Ishikawa (cell line): ENCODE measurements around the gene KLHL3.

Source experiments
- CEBPB ChIP-seq: IDR thresholded peaks from 2 replicates; pipeline ENCODE4 v1.6.1; 2012
- CREB1 ChIP-seq: IDR thresholded peaks from 2 replicates; pipeline ENCODE4 v1.6.1; 2012; ENCODE audit warnings: low read depth
- EGR1 ChIP-seq: IDR thresholded peaks from 2 replicates; pipeline ENCODE4 v1.6.1; 2012
- EP300 ChIP-seq: IDR thresholded peaks from 2 replicates; pipeline ENCODE4 v1.6.1; 2012; ENCODE audit warnings: borderline replicate concordance
- FOXM1 ChIP-seq: IDR thresholded peaks from 2 replicates; pipeline ENCODE4 v1.6.1; 2012; ENCODE audit warnings: low read depth, borderline replicate concordance
- MAX ChIP-seq: IDR thresholded peaks from 2 replicates; pipeline ENCODE4 v1.6.1; 2012
- NFIC ChIP-seq: IDR thresholded peaks from 2 replicates; pipeline ENCODE4 v1.6.1; 2012
- RAD21 ChIP-seq: IDR thresholded peaks from 2 replicates; pipeline ENCODE4 v1.6.1; 2012; ENCODE audit warnings: low read depth
- REST ChIP-seq: IDR thresholded peaks from 2 replicates; pipeline ENCODE4 v1.6.1; 2012; ENCODE audit warnings: low read depth, mild to moderate bottlenecking
- TAF1 ChIP-seq: IDR thresholded peaks from 2 replicates; pipeline ENCODE4 v1.6.1; 2012; ENCODE audit warnings: low read depth, mild to moderate bottlenecking
- TCF12 ChIP-seq: IDR thresholded peaks from 2 replicates; pipeline ENCODE4 v1.6.1; 2012; ENCODE audit warnings: low read depth
- TEAD4 ChIP-seq: IDR thresholded peaks from 2 replicates; pipeline ENCODE4 v1.6.1; 2012
- USF1 ChIP-seq: IDR thresholded peaks from 2 replicates; pipeline ENCODE4 v1.6.1; 2012
- YY1 ChIP-seq: IDR thresholded peaks from 2 replicates; pipeline ENCODE4 v1.6.1; 2012; ENCODE audit warnings: low read depth
- ZBTB7A ChIP-seq: IDR thresholded peaks from 2 replicates; pipeline ENCODE4 v1.6.1; 2012; ENCODE audit warnings: low read depth

Gene KLHL3

DNA sequence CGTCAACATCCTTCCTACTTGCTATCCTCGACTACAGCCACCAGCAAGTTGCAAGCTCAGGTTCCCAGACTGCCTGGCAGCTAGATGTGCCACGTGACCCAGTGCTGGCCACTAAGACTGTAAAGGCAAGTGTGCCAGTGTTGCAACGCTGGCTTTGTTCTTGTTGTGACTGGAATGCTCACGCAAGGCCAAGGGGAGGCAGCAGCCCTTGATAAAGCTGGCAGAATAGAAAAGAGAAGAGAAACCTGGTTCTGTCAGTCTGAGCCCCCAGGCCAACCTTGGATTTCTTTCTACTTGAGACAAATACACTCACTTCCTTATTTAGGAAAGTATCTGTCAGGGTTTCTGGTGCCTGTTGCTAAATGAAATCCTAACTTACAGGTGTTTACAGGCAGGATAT, 113.0 kb downstream of the KLHL3 start:
- TF ChIP-seq MAX = 0 out of 2 replicates have a peak, but pooled peaks have one; percentile 29
- TF ChIP-seq NFIC = no peak
- TF ChIP-seq USF1 = peak; percentile 91

DNA sequence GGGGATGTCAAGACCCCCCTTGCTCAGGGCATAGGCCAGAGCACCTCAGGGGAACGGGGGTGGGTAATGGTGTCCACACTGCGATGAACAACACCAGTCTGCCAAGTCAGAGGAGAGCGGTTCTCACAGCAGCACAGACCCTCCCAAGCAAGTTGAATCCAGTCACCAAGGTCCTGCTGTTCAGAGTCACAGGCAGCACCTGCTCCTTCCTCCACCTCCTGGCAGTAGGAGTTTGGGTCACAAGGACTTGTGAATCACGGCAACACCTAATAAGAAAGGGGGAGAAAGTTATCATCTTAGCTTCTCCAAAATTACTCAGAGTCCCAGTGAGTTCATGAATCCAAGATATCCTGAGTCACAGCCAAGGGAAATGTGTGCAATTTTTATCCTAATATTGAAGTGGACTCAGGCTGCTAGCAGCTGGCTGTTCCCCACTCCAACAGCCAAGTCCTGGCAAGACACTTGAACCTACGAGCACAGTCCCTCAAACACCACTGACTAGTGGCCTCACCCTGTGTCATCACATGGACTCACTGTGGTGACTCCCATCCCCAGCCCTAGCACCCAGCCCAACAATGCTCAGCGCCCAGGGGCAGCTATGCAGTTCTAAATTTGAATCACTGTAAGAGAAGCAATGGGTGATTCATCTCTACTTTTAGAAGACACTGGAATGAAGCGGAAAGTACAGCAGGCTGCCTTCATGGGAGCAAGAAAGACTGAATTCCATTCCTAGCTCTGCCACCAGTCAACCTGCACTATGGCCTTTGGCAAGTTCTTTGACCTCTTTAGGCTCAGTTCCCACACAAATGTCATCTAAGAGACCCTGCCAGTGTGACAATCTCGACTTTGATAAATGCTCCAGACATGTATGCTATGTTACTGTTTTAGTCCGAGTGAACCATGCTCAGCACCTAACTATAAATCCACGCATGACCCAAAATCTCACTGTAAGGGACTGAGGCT, 113.7 kb downstream of the KLHL3 start:
- no peak for TF ChIP-seq TEAD4
- no peak for TF ChIP-seq YY1
- no peak for TF ChIP-seq MAX
- no peak for TF ChIP-seq CEBPB
- no peak for TF ChIP-seq USF1
- TF ChIP-seq TAF1 = no peak
- TF ChIP-seq RAD21 = no peak
- TF ChIP-seq EP300 = no peak
- TF ChIP-seq FOXM1 = no peak

DNA sequence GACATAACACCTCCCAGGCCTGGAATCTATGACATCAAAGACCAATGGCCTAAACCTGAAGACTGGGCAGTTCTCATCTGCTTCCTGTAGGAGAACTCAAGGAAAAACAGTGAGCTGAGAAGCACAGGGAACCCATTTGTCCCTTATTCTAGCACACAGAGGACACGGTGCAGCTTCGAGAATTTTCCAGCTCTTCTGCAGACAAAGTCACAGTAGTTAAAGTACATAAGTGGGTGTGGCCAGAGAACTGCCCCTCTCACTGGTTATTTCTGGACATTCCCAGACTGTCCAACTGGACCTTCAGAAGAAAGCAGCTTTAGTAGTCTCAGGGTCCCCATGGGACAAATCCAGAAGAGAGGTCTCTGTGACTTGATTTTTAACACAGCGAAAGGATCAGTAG, 114.6 kb downstream of the KLHL3 start:
- no peak for TF ChIP-seq ZBTB7A
- TF ChIP-seq RAD21 = no peak
- TF ChIP-seq EP300 = no peak

DNA sequence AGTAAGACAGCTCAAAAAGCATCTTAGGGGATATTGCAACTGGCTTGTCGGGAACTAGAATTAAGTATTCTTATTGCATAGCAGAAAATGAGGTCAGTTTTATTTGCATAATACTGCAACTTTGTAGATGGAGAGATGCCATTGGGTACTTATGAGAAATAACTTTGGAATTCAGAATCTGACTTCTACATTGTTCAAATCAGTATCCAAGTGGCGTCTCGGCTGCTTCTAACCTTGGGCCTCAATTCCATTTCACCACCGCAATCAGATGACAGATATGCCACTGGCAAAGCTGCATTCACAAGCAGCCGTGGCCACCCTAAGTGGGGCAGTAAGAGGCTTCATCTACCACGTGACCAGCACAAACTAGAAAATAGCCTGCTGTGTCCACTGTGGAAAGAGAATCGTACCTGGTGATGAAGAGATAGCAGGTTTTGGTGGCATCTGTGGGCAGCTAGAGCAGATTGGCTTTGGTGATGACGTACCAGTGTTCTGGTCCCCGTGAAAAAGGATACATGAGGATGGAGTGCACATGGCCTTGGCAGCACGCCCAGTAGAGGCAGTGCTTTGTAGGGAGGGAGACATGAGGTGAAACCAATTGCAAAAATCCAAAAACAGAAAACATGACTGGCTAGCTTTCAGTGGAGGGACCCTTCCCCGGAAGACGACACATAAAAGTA, 116.6 kb downstream of the KLHL3 start:
- TF ChIP-seq MAX (no peak), TCF12 (no peak), TAF1 (no peak), USF1 (peak; percentile 8; the same call in 1 of the 2 replicates)

- no peak for TF ChIP-seq YY1
- no peak for TF ChIP-seq FOXM1
- no peak for TF ChIP-seq CREB1
- TF ChIP-seq TCF12 = no peak
These were observed 117.4 kb downstream of the KLHL3 start for GRCh38 chr5:137618476-137618875.

DNA sequence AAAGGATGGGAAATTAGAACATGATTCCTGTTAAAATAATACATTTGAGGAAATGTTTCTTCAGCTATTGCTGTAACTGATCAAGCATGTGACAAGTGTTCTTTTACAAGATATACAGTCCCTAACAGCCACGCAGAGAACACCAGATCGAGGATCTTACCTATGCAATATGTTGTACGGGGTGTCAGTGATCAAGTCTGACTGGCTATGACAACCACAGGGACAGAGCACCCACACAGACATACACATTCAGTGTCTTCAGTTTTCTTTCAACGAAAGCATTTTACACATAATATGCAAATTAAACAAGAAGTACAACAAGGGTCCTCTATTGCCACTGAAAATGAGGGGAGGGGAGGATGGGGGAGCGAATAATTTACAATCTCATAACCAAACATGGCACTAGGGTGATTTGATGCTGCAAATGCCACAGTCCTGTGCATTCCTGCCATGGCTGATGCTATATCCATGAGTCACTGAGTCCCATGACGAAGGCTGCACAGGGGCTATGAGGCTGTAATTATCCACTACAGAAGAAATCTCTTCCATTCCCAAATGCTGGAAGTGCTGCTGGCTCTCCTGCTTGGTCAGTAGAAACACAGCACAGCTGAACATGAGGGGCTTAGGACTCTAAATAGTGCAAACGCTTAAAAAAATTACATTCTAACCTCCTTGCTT, 118.2 kb downstream of the KLHL3 start:
- TF ChIP-seq YY1 (no peak), CEBPB (no peak), TEAD4 (no peak)

GRCh38 chr5:137616046-137616445, 119.8 kb downstream of the KLHL3 start:
- no peak for TF ChIP-seq REST
- TF ChIP-seq NFIC = no peak
- no peak for TF ChIP-seq ZBTB7A
- TF ChIP-seq TEAD4 = no peak
- TF ChIP-seq CEBPB = no peak
- TF ChIP-seq RAD21 = no peak
- TF ChIP-seq TAF1 = no peak
- TF ChIP-seq CREB1 = no peak
- TF ChIP-seq FOXM1 = no peak
- no peak for TF ChIP-seq TCF12
- no peak for TF ChIP-seq EGR1
- TF ChIP-seq MAX = no peak
- TF ChIP-seq EP300 = no peak
- TF ChIP-seq YY1 = no peak
- no peak for TF ChIP-seq USF1
